Stimulated activated CD8-positive, alpha-beta memory T cell treated with anti-CD3 and anti-CD28 coated beads, Interleukin-4, amount 100 ng/mL, for 4 hours (primary cell): ENCODE results near the gene FAM163A.
"Not testable (repeated sequence)": the region's sequence is repeated elsewhere in the genome, so short reads cannot be mapped to it uniquely, and the experiment has no call there.

Experiments
- DNase-seq, 2 donors: peaks; one replicate each; pipeline ENCODE4 v3.0.0-alpha.2; 2020; ENCODE audit warnings: low read depth in 2 of 2, low spot score in 1 of 2

The FAM163A gene

GRCh38 chr1:179836686-179837445 is 93.8 kb downstream of the FAM163A start:
- DNase-seq: not testable (repeated sequence)

GRCh38 chr1:179840107-179840506 is 97.0 kb downstream of the FAM163A start:
- DNase-seq: no peak

- DNase-seq: no peak
Measured at GRCh38 chr1:179848233-179848632, 105.1 kb downstream of the FAM163A start.

- DNase-seq: no peak
Measured at GRCh38 chr1:179853102-179853501, 110.0 kb downstream of the FAM163A start.

- DNase-seq: not testable (repeated sequence)
Measured at GRCh38 chr1:179855831-179856230, 112.7 kb downstream of the FAM163A start.

GRCh38 chr1:179856296-179856695 is 113.2 kb downstream of the FAM163A start:
- no peak for DNase-seq

GRCh38 chr1:179857009-179857408 is 113.9 kb downstream of the FAM163A start:
- DNase-seq: no peak

- no peak for DNase-seq
Measured at GRCh38 chr1:179860652-179861051, 117.6 kb downstream of the FAM163A start.

GRCh38 chr1:179865377-179865776 is 122.3 kb downstream of the FAM163A start:
- no peak for DNase-seq
